Activated B cell treated with CpG ODN at 0.5 μM for 24 hours (primary cell): Measurements from ENCODE around the gene CFAP221. TPM values are rescaled to one million over a fixed set of nuclear protein-coding genes. Genes with fewer than 3 reads are reported as not detected.

Source experiments
- ATAC-seq: fragments of 200-7000 bp; cut with Tn5 transposase; one replicate; pipeline ENCODE4 v1.10.0; 2021; ENCODE audit warnings: low read depth, mild to moderate bottlenecking, moderate library complexity
- CTCF ChIA-PET: fragments of 350-600 bp; sonication (Branson Sonifier 250); formaldehyde crosslinking; loops from one replicate; lab custom pipeline; 2021; ENCODE audit warnings: antibody characterized with exemption; lab: Charles Lee
- POLR2A ChIA-PET: fragments of 350-600 bp; sonication (Branson Sonifier 250); formaldehyde crosslinking; loops from one replicate; lab custom pipeline; 2021; ENCODE audit warnings: antibody characterized with exemption; lab: Charles Lee
- DNase-seq: peaks from one replicate; pipeline ENCODE4 v3.0.0; 2022
- H3K27ac Mint-ChIP-seq: one replicate; pipeline ENCODE4 v1.8.0; 2020; ENCODE audit warnings: mixed read lengths
- H3K27me3 Mint-ChIP-seq: one replicate; pipeline ENCODE4 v1.8.0; 2021; ENCODE audit warnings: mixed read lengths
- H3K36me3 Mint-ChIP-seq: one replicate; pipeline ENCODE4 v1.8.0; 2021; ENCODE audit warnings: low read depth, mixed read lengths
- H3K4me1 Mint-ChIP-seq: one replicate; pipeline ENCODE4 v1.8.0; 2021; ENCODE audit warnings: mixed read lengths
- H3K4me3 Mint-ChIP-seq: one replicate; pipeline ENCODE4 v1.8.0; 2020; ENCODE audit warnings: mild to moderate bottlenecking, mixed read lengths
- H3K9me3 Mint-ChIP-seq: one replicate; pipeline ENCODE4 v1.8.0; 2020; ENCODE audit warnings: mixed read lengths
- CTCF ChIP-seq: fragments of 200-600 bp; IDR thresholded peaks from one replicate; pipeline ENCODE4 v1.8.0; 2022; ENCODE audit warnings: antibody characterized with exemption, mild to moderate bottlenecking
- intact Hi-C: fragments of 100-400 bp; cut with micrococcal nuclease; formaldehyde crosslinking; loops from one replicate; pipeline ENCODE4 v1.15.1; 2024
- total RNA-seq: library from RNA; stranded (reverse); gene quantifications from 2 replicates; pipeline ENCODE4 v1.2.3, GENCODE V29; 2022

The CFAP221 gene
- total RNA-seq, 1 donor from 2014 or later: not detected

DNA sequence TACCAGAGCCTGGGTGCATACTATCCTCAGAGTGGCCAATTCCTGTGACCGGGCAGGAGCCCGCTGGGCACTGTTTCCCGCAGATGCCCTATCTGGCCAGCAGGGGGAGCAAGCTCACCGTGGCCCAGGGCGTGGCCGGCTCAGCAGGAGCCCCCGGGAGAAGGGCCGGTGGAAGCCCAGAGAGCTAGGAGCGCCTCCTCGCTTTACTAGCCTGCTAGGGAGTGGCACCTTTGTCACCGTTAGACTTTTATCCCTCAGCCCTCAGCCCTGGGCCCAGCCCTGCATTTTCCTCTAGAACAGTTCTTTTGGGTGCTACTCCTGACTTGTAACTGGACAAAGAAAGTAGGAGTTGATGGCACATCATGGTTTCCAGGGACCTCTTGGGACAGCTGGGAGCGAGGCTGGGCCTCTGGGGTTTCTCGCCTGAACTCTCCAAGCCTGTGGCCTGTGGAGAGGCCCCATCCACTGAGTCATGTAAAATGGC is 158.7 kb downstream of the CFAP221 start:
- Mint-ChIP-seq H3K9me3 (no peaks in the 10 kb centered on the region), H3K4me1 (peaks cover 2% of the 10 kb centered on the region), H3K27ac (no peak overlapping the region), H3K4me3 (no peak overlapping the region), H3K36me3 (no peaks in the 10 kb centered on the region), H3K27me3 (peaks cover 6% of the 10 kb centered on the region)
- peak; percentile 69 for TF ChIP-seq CTCF
- intact Hi-C loops: loop anchor here (1.0 to 10.0 kb wide), 5 partner anchors 56 to 610 kb away; partner anchors contain the start of gene PTPN4
- CTCF ChIA-PET: interaction anchor here (0.7 to 2.6 kb wide), 16 partner anchors 11 to 978 kb away, joined by 3 to 19 read pairs (median 4); no protein-coding TSS in a partner anchor
- POLR2A ChIA-PET: interaction anchor here (0.6 to 0.8 kb wide), 3 partner anchors 58 to 474 kb away, joined by 3 to 4 read pairs (median 3); no protein-coding TSS in a partner anchor
- ATAC-seq (peak; percentile 97), DNase-seq (peak; percentile 52)

DNA sequence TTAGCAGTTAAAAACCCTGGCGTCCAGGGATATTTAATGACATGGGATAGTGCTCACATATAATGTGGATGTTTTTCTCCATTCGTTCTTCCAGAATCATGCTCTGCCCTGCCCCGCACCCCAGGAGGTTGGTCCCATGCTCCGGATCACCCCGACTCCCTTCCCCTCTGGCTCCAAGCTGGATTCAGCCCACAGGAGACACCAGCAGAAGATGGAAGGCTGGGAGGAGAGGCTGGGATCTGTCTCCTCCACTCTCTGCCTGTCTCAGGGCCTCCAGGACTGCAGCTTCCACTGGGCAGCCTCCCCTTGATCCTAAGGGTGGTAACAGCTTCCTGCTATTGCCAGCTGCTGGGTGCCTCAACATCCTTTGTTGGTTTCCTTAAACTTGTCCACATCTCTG is 159.3 kb downstream of the CFAP221 start:
- Mint-ChIP-seq H3K27ac (no peak overlapping the region), H3K27me3 (peaks cover 3% of the 10 kb centered on the region), H3K4me3 (no peak overlapping the region), H3K36me3 (no peaks in the 10 kb centered on the region), H3K9me3 (no peaks in the 10 kb centered on the region), H3K4me1 (peaks cover 2% of the 10 kb centered on the region)
- intact Hi-C loops: loop anchor here (1.0 to 10.0 kb wide), 5 partner anchors 55 to 610 kb away; partner anchors contain the start of gene PTPN4
- no peak for TF ChIP-seq CTCF
- ATAC-seq (no peak), DNase-seq (no peak)
- POLR2A ChIA-PET: interaction anchor here (0.7 kb wide), 1 partner anchor 473 kb away, joined by 3 read pairs; no protein-coding TSS in a partner anchor
- CTCF ChIA-PET: interaction anchor here (0.7 to 2.6 kb wide), 18 partner anchors 8 to 977 kb away, joined by 3 to 19 read pairs (median 4); no protein-coding TSS in a partner anchor

GRCh38 chr2:119704670-119705120 is 160.4 kb downstream of the CFAP221 start:
- Mint-ChIP-seq H3K4me1 (peaks cover 2% of the 10 kb centered on the region), H3K9me3 (no peaks in the 10 kb centered on the region), H3K36me3 (no peaks in the 10 kb centered on the region), H3K27me3 (peaks cover 3% of the 10 kb centered on the region), H3K4me3 (no peak overlapping the region), H3K27ac (no peak overlapping the region)
- ATAC-seq (no peak), DNase-seq (no peak)
- POLR2A ChIA-PET: no interaction called here
- CTCF ChIA-PET: interaction anchor here (1.2 to 1.9 kb wide), 2 partner anchors 10 to 608 kb away, joined by 3 to 8 read pairs; no protein-coding TSS in a partner anchor
- no peak for TF ChIP-seq CTCF
- intact Hi-C loops: loop anchor here (10.0 kb wide), 1 partner anchor 400 kb away; no protein-coding TSS in a partner anchor

GRCh38 chr2:119706221-119706620 is 162.0 kb downstream of the CFAP221 start:
- no peak for TF ChIP-seq CTCF
- Mint-ChIP-seq H3K4me1 (peaks cover 2% of the 10 kb centered on the region), H3K4me3 (no peak overlapping the region), H3K9me3 (no peaks in the 10 kb centered on the region), H3K36me3 (no peaks in the 10 kb centered on the region), H3K27ac (no peak overlapping the region), H3K27me3 (peaks cover 3% of the 10 kb centered on the region)
- ChIA-PET CTCF (no interaction called here), POLR2A (no interaction called here)
- no peak for DNase-seq
- intact Hi-C loops: loop anchor here (10.0 kb wide), 1 partner anchor 399 kb away; no protein-coding TSS in a partner anchor
- no peak for ATAC-seq

Other genes starting within 250 kb of the CFAP221 start
- gene C2orf76, start 177.6 kb upstream of the CFAP221 start, total RNA-seq: 10.0 and 11.0 TPM in 2 replicates
- gene DBI, start 177.5 kb upstream of the CFAP221 start, total RNA-seq: 112 TPM in 2 replicates
- gene TMEM37, start 112.6 kb upstream of the CFAP221 start, total RNA-seq: 0.37 and 0.51 TPM in 2 replicates
- gene SCTR, start 20.0 kb upstream of the CFAP221 start, total RNA-seq: not detected in 2 replicates
- 9.0 and 10.3 TPM in 2 replicates for gene TMEM177, start 134.8 kb downstream of the CFAP221 start, total RNA-seq
- 28.8 and 41.2 TPM in 2 replicates for gene PTPN4, start 215.5 kb downstream of the CFAP221 start, total RNA-seq